H1 (cell line): ENCODE results near the gene TEX2. TPM values are rescaled to one million over a fixed set of nuclear protein-coding genes. Genes with fewer than 3 reads are reported as not detected.

Source experiments
- CTCF ChIA-PET: fragments of 300-600 bp; sonication (Branson Sonifier 250); formaldehyde crosslinking; loops from one replicate; lab custom pipeline; 2021; ENCODE audit not compliant: partially characterized antibody; lab: Charles Lee
- POLR2A ChIA-PET: fragments of 300-600 bp; sonication (Branson Sonifier 250); formaldehyde crosslinking; loops from one replicate; lab custom pipeline; 2021; ENCODE audit warnings: inconsistent platforms; ENCODE audit not compliant: partially characterized antibody; lab: Charles Lee
- DNase-seq, 2 experiments: peaks; one replicate each; pipeline versions ENCODE4 v3.0.0 to v3.0.0-alpha.2; 2010 to 2022; ENCODE audit warnings: low spot score in 2 of 2, low read depth in 1 of 2, mixed read lengths in 1 of 2
- FAIRE-seq: peaks from 2 replicates; lab custom pipeline; 2011; peaks lifted over from hg19 to GRCh38; lab: Jason Lieb, UNC
- H2AFZ ChIP-seq: 2 replicates; pipeline ENCODE4 v1.8.1; 2012; ENCODE audit warnings: low read length, inconsistent platforms
- H2AK5ac ChIP-seq: 2 replicates; pipeline ENCODE4 v1.6.1; 2013; ENCODE audit warnings: low read depth, low read length
- H2BK120ac ChIP-seq: replicated peaks from 2 replicates; pipeline ENCODE3; 2013; ENCODE audit warnings: low read depth, low read length, inconsistent platforms
- H2BK12ac ChIP-seq: 2 replicates; pipeline ENCODE4 v1.6.1; 2013; ENCODE audit warnings: low read depth, low read length
- H2BK15ac ChIP-seq: 2 replicates; pipeline ENCODE4 v1.6.1; 2013; ENCODE audit warnings: low read length
- H2BK20ac ChIP-seq: 2 replicates; pipeline ENCODE4 v1.6.1; 2013; ENCODE audit warnings: low read length
- H2BK5ac ChIP-seq: 2 replicates; pipeline ENCODE4 v1.6.1; 2013; ENCODE audit warnings: low read depth, low read length
- H3K14ac ChIP-seq: 2 replicates; pipeline ENCODE4 v1.6.1; 2013; ENCODE audit warnings: inconsistent platforms; ENCODE audit not compliant: insufficient read length
- H3K18ac ChIP-seq: 2 replicates; pipeline ENCODE4 v1.6.1; 2013; ENCODE audit warnings: low read length; ENCODE audit errors: extremely low read depth
- H3K23ac ChIP-seq: 2 replicates; pipeline ENCODE4 v1.6.1; 2013; ENCODE audit warnings: inconsistent platforms; ENCODE audit not compliant: insufficient read length
- H3K23me2 ChIP-seq: 2 replicates; pipeline ENCODE4 v1.6.1; 2013; ENCODE audit warnings: low read depth, low read length
- H3K27ac ChIP-seq: 2 replicates; pipeline ENCODE4 v1.6.1; 2011; ENCODE audit warnings: low read depth, low read length, inconsistent platforms
- H3K27me3 ChIP-seq, 4 experiments: replicated peaks in 1 of 4; 1 replicate in 1 of 4; 2 replicates in 3 of 4; pipeline versions ENCODE4 v1.6.1 to v1.8.1; 2011 to 2013; ENCODE audit warnings: low read length in 3 of 4, mild to moderate bottlenecking in 3 of 4, inconsistent platforms in 2 of 4, mixed read lengths in 2 of 4, moderate library complexity in 1 of 4; ENCODE audit not compliant: control insufficient read depth in 3 of 4, insufficient read depth in 3 of 4; ENCODE audit errors: extremely low read depth in 1 of 4
- H3K36me3 ChIP-seq, 4 experiments: 2 replicates each; pipeline versions ENCODE4 v1.6.1 to v1.8.1; 2011 to 2013; ENCODE audit warnings: mild to moderate bottlenecking in 4 of 4, low read length in 3 of 4, moderate library complexity in 2 of 4, control low read depth in 1 of 4, inconsistent platforms in 1 of 4; ENCODE audit not compliant: insufficient read depth in 4 of 4, control insufficient read depth in 2 of 4
- H3K4ac ChIP-seq: replicated peaks from 2 replicates; pipeline ENCODE3; 2013; ENCODE audit warnings: low read length, low read depth, mixed read lengths, inconsistent platforms; ENCODE audit not compliant: insufficient read length
- H3K4me1 ChIP-seq, 4 experiments: replicated peaks in 1 of 4; 1 replicate in 1 of 4; 2 replicates in 3 of 4; pipeline versions ENCODE4 v1.6.1 to v1.8.1; 2011 to 2013; ENCODE audit warnings: low read length in 3 of 4, inconsistent platforms in 2 of 4, mixed read lengths in 1 of 4; ENCODE audit not compliant: insufficient read depth in 4 of 4, control insufficient read depth in 3 of 4
- H3K4me2 ChIP-seq, 2 experiments: 2 replicates each; pipeline versions ENCODE4 v1.6.1 to v1.8.1; 2011 to 2013; ENCODE audit warnings: low read depth in 2 of 2, low read length in 2 of 2, control low read depth in 1 of 2, inconsistent platforms in 1 of 2, mild to moderate bottlenecking in 1 of 2; ENCODE audit not compliant: insufficient read depth in 1 of 2
- H3K4me3 ChIP-seq, 4 experiments: fragments of 200-600, 300-600 bp in 1 of 4; sonication (generic), shearing (Covaris generic), sonication (Bioruptor Twin) in 1 of 4; 2 replicates each; pipeline versions ENCODE4 v1.5.1 to v1.8.1; 2011 to 2016; ENCODE audit warnings: low read length in 4 of 4, low read depth in 3 of 4, control low read depth in 2 of 4, inconsistent platforms in 2 of 4, mild to moderate bottlenecking in 2 of 4, mixed read lengths in 1 of 4, moderate library complexity in 1 of 4; ENCODE audit not compliant: insufficient read depth in 2 of 4; ENCODE audit errors: extremely low read depth in 1 of 4
- H3K56ac ChIP-seq: replicated peaks from 2 replicates; pipeline ENCODE3; 2013; ENCODE audit warnings: low read depth, mild to moderate bottlenecking, mixed read lengths, low read length, inconsistent platforms; ENCODE audit not compliant: insufficient read length
- H3K79me1 ChIP-seq: 2 replicates; pipeline ENCODE4 v1.6.1; 2013; ENCODE audit warnings: low read depth, low read length, control low read depth
- H3K79me2 ChIP-seq, 2 experiments: 2 replicates each; pipeline versions ENCODE4 v1.6.1 to v1.8.1; 2012 to 2013; ENCODE audit warnings: low read length in 2 of 2, mild to moderate bottlenecking in 2 of 2, inconsistent platforms in 1 of 2; ENCODE audit not compliant: insufficient read depth in 2 of 2, control insufficient read depth in 1 of 2
- H3K9ac ChIP-seq, 4 experiments: replicated peaks in 1 of 4; 1 replicate in 1 of 4; 2 replicates in 3 of 4; pipeline versions ENCODE4 v1.6.1 to v1.8.1; 2011 to 2013; ENCODE audit warnings: low read depth in 3 of 4, low read length in 3 of 4, control low read depth in 2 of 4, mild to moderate bottlenecking in 2 of 4, moderate library complexity in 2 of 4, inconsistent platforms in 1 of 4; ENCODE audit errors: extremely low read depth in 1 of 4
- H3K9me3 ChIP-seq, 2 experiments: 2 replicates each; pipeline versions ENCODE4 v1.6.1 to v1.8.1; 2012 to 2013; ENCODE audit warnings: mild to moderate bottlenecking in 2 of 2, moderate library complexity in 2 of 2, control low read depth in 1 of 2, inconsistent platforms in 1 of 2, low read depth in 1 of 2, low read length in 1 of 2, mixed read lengths in 1 of 2; ENCODE audit not compliant: insufficient read depth in 2 of 2
- H4K20me1 ChIP-seq, 2 experiments: replicated peaks in 1 of 2; 2 replicates each; pipeline versions ENCODE3 to v1.8.1; 2011 to 2013; ENCODE audit warnings: inconsistent platforms in 2 of 2, low read length in 2 of 2, mild to moderate bottlenecking in 1 of 2; ENCODE audit not compliant: insufficient read depth in 2 of 2, control insufficient read depth in 1 of 2
- H4K5ac ChIP-seq: 2 replicates; pipeline ENCODE4 v1.6.1; 2013; ENCODE audit warnings: low read length, low read depth, mixed read lengths, inconsistent platforms; ENCODE audit not compliant: insufficient read length
- H4K8ac ChIP-seq: 2 replicates; pipeline ENCODE4 v1.8.0; 2013; ENCODE audit warnings: mild to moderate bottlenecking, moderate library complexity, low read length, inconsistent platforms; ENCODE audit not compliant: insufficient read depth; ENCODE audit errors: extremely low read depth
- H4K91ac ChIP-seq: replicated peaks from 2 replicates; pipeline ENCODE3; 2013; ENCODE audit warnings: low read length, mixed read lengths, inconsistent platforms; ENCODE audit not compliant: insufficient read length
- KDM5A ChIP-seq: fragments of 200-600 bp; IDR thresholded peaks from 2 replicates; pipeline ENCODE4 v1.7.1; 2012; ENCODE audit warnings: mild to moderate bottlenecking, low read length, inconsistent platforms, mixed read lengths
- MAFK ChIP-seq: IDR thresholded peaks from 2 replicates; pipeline ENCODE4 v1.6.1; 2012; ENCODE audit warnings: low read depth, mild to moderate bottlenecking, improper control_type of control experiment, low read length
- RFX5 ChIP-seq: IDR thresholded peaks from 2 replicates; pipeline ENCODE4 v1.6.1; 2011; ENCODE audit warnings: low read depth, low read length, improper control_type of control experiment, borderline replicate concordance
- SUZ12 ChIP-seq: fragments of 200-600 bp; sonication (generic); IDR thresholded peaks from 2 replicates; pipeline ENCODE4 v1.6.1; 2012; ENCODE audit warnings: mild to moderate bottlenecking, inconsistent platforms, low read length, moderate library complexity, mixed read lengths
- YY1 ChIP-seq: IDR thresholded peaks from 2 replicates; pipeline ENCODE4 v1.6.1; 2011; ENCODE audit warnings: low read depth, mild to moderate bottlenecking, low read length
- WGBS, 2 experiments: shearing (Covaris generic) in 1 of 2; methylation state at CpG; one replicate each; pipeline versions ENCODE4 v1.1.6 to v1.1.7; 2013 to 2015; ENCODE audit warnings: low lambda C conversion rate in 2 of 2, mixed read lengths in 2 of 2, inconsistent platforms in 1 of 2, low coverage in 1 of 2, missing lambda C conversion rate in 1 of 2; ENCODE audit not compliant: insufficient replicate concordance in 2 of 2, insufficient coverage in 1 of 2, insufficient read length in 1 of 2; ENCODE audit errors: extremely low coverage in 1 of 2, missing lambda C conversion rate in 1 of 2; 5-methylcytosine and 5-hydroxymethylcytosine counted together
- polyA plus RNA-seq, 7 experiments: library from polyadenylated mRNA; depleted of rRNA in 3 of 7; stranded (reverse) in 5 of 7; unstranded in 2 of 7; fragments of >200 nt in 5 of 7; fragments of 200-250 nt in 2 of 7; gene quantifications; 1 replicate in 5 of 7; 2 replicates in 1 of 7; 4 replicates in 1 of 7; pipeline versions ENCODE4 v1.2.1 to v1.2.3, GENCODE V29; 2011 to 2013; ENCODE audit warnings: missing spikeins in 2 of 7, mixed read lengths in 2 of 7
- total RNA-seq: library from RNA; stranded (reverse); fragmentation: NEBNext Ultra II Directional; extraction: Animal tissue kit (Norgen Biotek cat#: 25700); gene quantifications from 2 replicates; pipeline ENCODE4 v1.2.1, GENCODE V29; 2021

The TEX2 gene
- total and polyA plus RNA-seq, 2 of the 8 experiments (the other 6 are each of a cell fraction or from before 2014, with no cell fraction given) = 6.1 to 15.6 TPM

- H2BK120ac ChIP-seq = no peak overlapping the region
- H2BK12ac ChIP-seq = no peak overlapping the region
- DNase-seq (no peak), FAIRE-seq (no peak)
- H3K56ac ChIP-seq = no peak overlapping the region
- H3K27me3 ChIP-seq = peaks cover 0 to 21% (median 11%) of the 10 kb centered on the region in 4 experiments; a peak in 6 of 7 replicates
- H3K4me3 ChIP-seq = no peak overlapping the region
- ChIA-PET CTCF (interaction anchor here (0.9 to 1.8 kb wide), 3 partner anchors 13 to 98 kb away, joined by 3 to 6 read pairs (median 3); no protein-coding TSS in a partner anchor), POLR2A (no interaction called here)
- H2BK20ac ChIP-seq = no peak overlapping the region
- no peak overlapping the region for H2AK5ac ChIP-seq
- no peak overlapping the region for H4K5ac ChIP-seq
- H3K4me2 ChIP-seq = no peak overlapping the region
- H3K18ac ChIP-seq = no peak overlapping the region
- H3K36me3 ChIP-seq = no peaks in the 10 kb centered on the region; a peak in 1 of 8 replicates
- H3K79me2 ChIP-seq = no peaks in the 10 kb centered on the region
- no peak overlapping the region for H3K4ac ChIP-seq
- H4K20me1 ChIP-seq = no peaks in the 10 kb centered on the region
- no peak overlapping the region for H3K23ac ChIP-seq
- H4K8ac ChIP-seq = no peak overlapping the region
- WGBS, 2 experiments = 83% methylated on average over 1 of the region's 1 CpG; no CpG with 5 or more reads in 1 of the 2 experiments
- no peak overlapping the region for H3K14ac ChIP-seq
- no peak overlapping the region for H3K9ac ChIP-seq
- no peak overlapping the region for H4K91ac ChIP-seq
- H2BK5ac ChIP-seq = no peak overlapping the region
- no peak overlapping the region for H2AFZ ChIP-seq
- no peak overlapping the region for H3K27ac ChIP-seq
- no peaks in the 10 kb centered on the region for H3K4me1 ChIP-seq
- peaks cover 6% of the 10 kb centered on the region; the same call in 1 of the 2 replicates for H3K23me2 ChIP-seq
- H2BK15ac ChIP-seq = no peak overlapping the region
- H3K79me1 ChIP-seq = no peaks in the 10 kb centered on the region
- H3K9me3 ChIP-seq = no peaks in the 10 kb centered on the region; a peak in 1 of 4 replicates
- TF ChIP-seq KDM5A = no peak
- TF ChIP-seq YY1 = no peak
- TF ChIP-seq RFX5 = no peak
- no peak for TF ChIP-seq SUZ12
- no peak for TF ChIP-seq MAFK
Observed at GRCh38 chr17:64126918-64127317, 136.1 kb downstream of the TEX2 start.
